Stimulated activated CD8-positive, alpha-beta memory T cell treated with anti-CD3 and anti-CD28 coated beads, Interleukin-15, amount 100 ng/mL, for 4 hours (primary cell): ENCODE measurements around the gene NOC4L.
"Not testable (repeated sequence)": the region's sequence is repeated elsewhere in the genome, so short reads cannot be mapped to it uniquely, and the experiment has no call there.

Experiments used
- DNase-seq, 2 donors: peaks; one replicate each; pipeline ENCODE4 v3.0.0-alpha.2; 2020; ENCODE audit warnings: low read depth in 2 of 2

Gene NOC4L

GRCh38 chr12:132182206-132182710, 38.0 kb downstream of the NOC4L start:
- no peak for DNase-seq

GRCh38 chr12:132182711-132183365, 38.6 kb downstream of the NOC4L start:
- no peak for DNase-seq

GRCh38 chr12:132185705-132186104, 41.4 kb downstream of the NOC4L start:
- DNase-seq = no peak

GRCh38 chr12:132186208-132186856, 42.1 kb downstream of the NOC4L start:
- DNase-seq = no peak

GRCh38 chr12:132186857-132187620, 42.8 kb downstream of the NOC4L start:
- no peak for DNase-seq

- DNase-seq = no peak
These were observed 43.6 kb downstream of the NOC4L start for GRCh38 chr12:132187646-132188450.

GRCh38 chr12:132188451-132188901, 44.2 kb downstream of the NOC4L start:
- DNase-seq = no peak

GRCh38 chr12:132188916-132189325, 44.7 kb downstream of the NOC4L start:
- DNase-seq = no peak

GRCh38 chr12:132189378-132190011, 45.2 kb downstream of the NOC4L start:
- DNase-seq = peak; percentile 87 to 89

- DNase-seq = no peak
These were observed 45.9 kb downstream of the NOC4L start for GRCh38 chr12:132190012-132190755.

- DNase-seq = no peak
These were observed 46.7 kb downstream of the NOC4L start for GRCh38 chr12:132190834-132191500.

- DNase-seq = no peak
These were observed 47.7 kb downstream of the NOC4L start for GRCh38 chr12:132191715-132192553.

- DNase-seq = no peak
These were observed 49.8 kb downstream of the NOC4L start for GRCh38 chr12:132194056-132194455.

GRCh38 chr12:132194556-132194955, 50.3 kb downstream of the NOC4L start:
- no peak for DNase-seq

GRCh38 chr12:132195242-132195641, 51.0 kb downstream of the NOC4L start:
- not testable (repeated sequence) for DNase-seq

- DNase-seq = no peak
These were observed 52.0 kb downstream of the NOC4L start for GRCh38 chr12:132196038-132196872.

GRCh38 chr12:132196873-132197390, 52.7 kb downstream of the NOC4L start:
- DNase-seq = no peak
